Body of pancreas (tissue), 4 donors: ENCODE measurements around the gene TMEM181. TPM values are rescaled to one million over a fixed set of nuclear protein-coding genes. Genes with fewer than 3 reads are reported as not detected.
A peak's percentile ranks its signal among the peaks of the same experiment; 100 is the strongest.

Experiments used
- ATAC-seq: fragments of 150-250 bp; one replicate; pipeline ENCODE4 v1.9.1; 2016
- DNase-seq, 4 donors: peaks; one replicate each; pipeline ENCODE4 v3.0.0-alpha.2; 2019
- H3K27ac ChIP-seq, 4 donors: fragments of 200-600 bp; sonication (generic); 1 replicate in 3 of 4; 2 replicates in 1 of 4; pipeline versions ENCODE4 v1.5.1 to v1.6.1; 2016 to 2019; ENCODE audit warnings: mild to moderate bottlenecking in 1 of 4, mixed read lengths in 1 of 4, moderate library complexity in 1 of 4
- H3K27me3 ChIP-seq, 2 donors: fragments of 200-600 bp; sonication (generic); one replicate each; pipeline ENCODE4 v1.6.0; 2016; ENCODE audit warnings: mild to moderate bottlenecking in 1 of 2
- H3K36me3 ChIP-seq, 2 donors: fragments of 200-600 bp; sonication (generic); replicated peaks in 1 of 2; 2 replicates each; pipeline ENCODE4 v1.5.1; 2016; ENCODE audit warnings: low read depth in 2 of 2; ENCODE audit not compliant: insufficient read depth in 1 of 2
- H3K4me1 ChIP-seq: fragments of 200-600 bp; sonication (generic); one replicate; pipeline ENCODE4 v1.6.0; 2016
- H3K4me3 ChIP-seq, 2 donors: fragments of 200-600 bp; sonication (generic); 1 replicate in 1 of 2; 2 replicates in 1 of 2; pipeline ENCODE4 v1.5.1; 2016 to 2019
- H3K9me3 ChIP-seq, 3 donors: fragments of 200-600 bp; sonication (generic); 1 replicate in 2 of 3; 2 replicates in 1 of 3; pipeline ENCODE4 v1.5.1; 2016
- POLR2A ChIP-seq, 3 donors: fragments of 450-650 bp; IDR thresholded peaks; one replicate each; pipeline ENCODE4 v1.6.1; 2016; ENCODE audit warnings: antibody characterized with exemption in 3 of 3, mild to moderate bottlenecking in 2 of 3
- WGBS, 2 donors: methylation state at CpG; one replicate each; pipeline ENCODE4 v1.1.5; 2017; 5-methylcytosine and 5-hydroxymethylcytosine counted together
- intact Hi-C: fragments of 100-400 bp; cut with DNase I; formaldehyde crosslinking; loops from one replicate; pipeline ENCODE4 v1.15.1; 2023
- total RNA-seq, 2 donors: library from RNA; depleted of rRNA; stranded (reverse); fragments of >200 nt; gene quantifications; one replicate each; pipeline ENCODE4 v1.1.0, GENCODE V29; 2016
- TF ChIP-seq, protein P1 (sequence below), 7 experiments: fragments of 450-650 bp in 4 of 7; fragments of 200-600 bp in 3 of 7; sonication (generic) in 3 of 7; IDR thresholded peaks; one replicate each; pipeline ENCODE4 v1.5.1; 2016 to 2019; ENCODE audit warnings: antibody characterized with exemption in 7 of 7

TMEM181 gene
- total RNA-seq, 2 donors from 2014 or later = 19.8 to 34.2 TPM

- no peaks in the 10 kb centered on the region for H3K36me3 ChIP-seq
- TF ChIP-seq, protein P1, sequence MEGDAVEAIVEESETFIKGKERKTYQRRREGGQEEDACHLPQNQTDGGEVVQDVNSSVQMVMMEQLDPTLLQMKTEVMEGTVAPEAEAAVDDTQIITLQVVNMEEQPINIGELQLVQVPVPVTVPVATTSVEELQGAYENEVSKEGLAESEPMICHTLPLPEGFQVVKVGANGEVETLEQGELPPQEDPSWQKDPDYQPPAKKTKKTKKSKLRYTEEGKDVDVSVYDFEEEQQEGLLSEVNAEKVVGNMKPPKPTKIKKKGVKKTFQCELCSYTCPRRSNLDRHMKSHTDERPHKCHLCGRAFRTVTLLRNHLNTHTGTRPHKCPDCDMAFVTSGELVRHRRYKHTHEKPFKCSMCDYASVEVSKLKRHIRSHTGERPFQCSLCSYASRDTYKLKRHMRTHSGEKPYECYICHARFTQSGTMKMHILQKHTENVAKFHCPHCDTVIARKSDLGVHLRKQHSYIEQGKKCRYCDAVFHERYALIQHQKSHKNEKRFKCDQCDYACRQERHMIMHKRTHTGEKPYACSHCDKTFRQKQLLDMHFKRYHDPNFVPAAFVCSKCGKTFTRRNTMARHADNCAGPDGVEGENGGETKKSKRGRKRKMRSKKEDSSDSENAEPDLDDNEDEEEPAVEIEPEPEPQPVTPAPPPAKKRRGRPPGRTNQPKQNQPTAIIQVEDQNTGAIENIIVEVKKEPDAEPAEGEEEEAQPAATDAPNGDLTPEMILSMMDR (IDR thresholded peaks at IDR 0.05) = no peak
- TF ChIP-seq POLR2A (IDR thresholded peaks at IDR 0.05) = no peak
- WGBS, 2 donors = 75 to 83% methylated on average over 20 to 29 of the region's 30 CpGs
- H3K4me3 ChIP-seq = no peak overlapping the region
- ATAC-seq (no peak), DNase-seq (no peak)
- no peaks in the 10 kb centered on the region for H3K27me3 ChIP-seq
- no peaks in the 10 kb centered on the region for H3K9me3 ChIP-seq
- H3K4me1 ChIP-seq = no peaks in the 10 kb centered on the region
- intact Hi-C loops = no loop called here
- H3K27ac ChIP-seq = no peak overlapping the region
These were observed 14.6 kb upstream of the TMEM181 start for GRCh38 chr6:158545043-158545966.

DNA sequence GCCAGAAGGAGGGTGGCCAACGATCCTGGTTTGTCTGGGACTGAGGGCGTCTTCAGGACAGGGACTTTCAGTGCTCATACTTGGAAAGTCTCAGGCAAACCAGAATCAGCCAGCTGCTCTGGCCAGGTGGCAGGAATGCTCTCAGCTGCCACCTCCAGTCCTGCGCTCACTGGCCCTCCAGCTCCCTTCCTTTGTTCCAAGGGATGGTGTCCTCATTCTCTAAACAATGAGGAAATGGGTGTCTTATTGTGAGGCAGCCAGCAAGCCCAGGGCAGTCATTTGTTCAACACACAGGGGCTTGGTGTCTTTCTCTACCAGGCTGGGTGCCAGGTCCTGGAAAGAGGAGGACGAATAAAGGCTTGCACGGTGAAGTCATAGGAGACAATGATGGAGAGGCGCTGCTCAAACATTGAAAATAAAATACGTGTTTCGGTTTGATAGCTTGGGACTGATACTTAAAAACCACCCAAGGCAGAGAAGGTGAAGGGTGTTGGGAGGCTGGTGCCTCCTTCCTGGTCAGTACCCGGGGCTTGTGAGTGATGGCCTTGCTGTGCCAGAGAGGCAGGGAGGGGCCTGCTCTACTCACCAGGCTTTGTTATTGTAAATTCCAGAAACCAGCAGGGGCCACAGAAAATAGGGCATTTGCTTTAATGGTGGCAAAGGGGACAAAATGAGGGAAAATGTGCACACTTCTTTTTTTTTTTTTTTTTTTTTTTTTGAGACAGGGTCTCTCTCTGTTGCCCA, 11.3 kb upstream of the TMEM181 start:
- H3K4me3 ChIP-seq = no peak overlapping the region
- no peak for TF ChIP-seq POLR2A (IDR thresholded peaks at IDR 0.05)
- TF ChIP-seq, protein P1 (IDR thresholded peaks at IDR 0.05) = no peak
- H3K27ac ChIP-seq = peak overlapping the region in 1 of 4 donors; percentile 66
- DNase-seq = peak in 1 of 4 donors; percentile 9
- no peaks in the 10 kb centered on the region for H3K4me1 ChIP-seq
- H3K9me3 ChIP-seq = no peaks in the 10 kb centered on the region
- H3K27me3 ChIP-seq = no peaks in the 10 kb centered on the region
- intact Hi-C loops = no loop called here
- WGBS, 2 donors = 73 to 86% methylated on average over 8 to 9 of the region's 9 CpGs
- H3K36me3 ChIP-seq = no peaks in the 10 kb centered on the region
- peak; percentile 68 for ATAC-seq

GRCh38 chr6:158552055-158552795, 7.7 kb upstream of the TMEM181 start:
- Histone ChIP-seq H3K9me3 (no peaks in the 10 kb centered on the region), H3K36me3 (no peaks in the 10 kb centered on the region), H3K4me1 (peaks cover 22% of the 10 kb centered on the region), H3K4me3 (no peak overlapping the region), H3K27ac (no peak overlapping the region), H3K27me3 (no peaks in the 10 kb centered on the region)
- 59% methylated on average over 6 of the region's 6 CpGs for WGBS, 2 donors
- DNase-seq (no peak), ATAC-seq (no peak)
- TF ChIP-seq, protein P1 (IDR thresholded peaks at IDR 0.05) = no peak
- no peak for TF ChIP-seq POLR2A (IDR thresholded peaks at IDR 0.05)
- intact Hi-C loops = no loop called here

- no peaks in the 10 kb centered on the region for H3K9me3 ChIP-seq
These were observed 7.1 kb upstream of the TMEM181 start for GRCh38 chr6:158552796-158553138.

More at GRCh38 chr6:158552796-158553138, 7.1 kb upstream of the TMEM181 start:
- WGBS, 2 donors = 89 to 95% methylated on average over 5 of the region's 5 CpGs
- intact Hi-C loops = no loop called here
- DNase-seq = no peak
- no peak for TF ChIP-seq POLR2A (IDR thresholded peaks at IDR 0.05)
- TF ChIP-seq, protein P1 (IDR thresholded peaks at IDR 0.05) = no peak
- no peak overlapping the region for H3K27ac ChIP-seq
- no peaks in the 10 kb centered on the region for H3K36me3 ChIP-seq
- no peak overlapping the region for H3K4me3 ChIP-seq
- H3K27me3 ChIP-seq = no peaks in the 10 kb centered on the region
- no peak for ATAC-seq
- peaks cover 22% of the 10 kb centered on the region for H3K4me1 ChIP-seq
